ENCODE measurements around the gene DRC7.

The DRC7 gene

GRCh38 chr16:57764341-57765159, 69.9 kb downstream of the DRC7 start:
- DNase-seq (ENCODE audit: extremely low spot score): peak; percentile 93
- ChIA-PET POLR2A (interaction anchor here (1.6 kb wide), 1 partner anchor 28 kb away, joined by 3 read pairs; no protein-coding TSS in a partner anchor), CTCF (no interaction called here)
- TF ChIP-seq HDGF (IDR thresholded peaks at IDR 0.05; ENCODE audit: borderline replicate concordance) (no peak), LEF1 (IDR thresholded peaks at IDR 0.05; ENCODE audit: borderline replicate concordance) (no peak), FOXK2 (IDR thresholded peaks at IDR 0.05) (no peak), PKNOX1 (IDR thresholded peaks at IDR 0.05) (peak; percentile 82), SP1 (IDR thresholded peaks at IDR 0.05) (0 out of 2 replicates have a peak, but pooled peaks have one; percentile 43), FOXA1 (IDR thresholded peaks at IDR 0.05) (no peak)

- no peak for TF ChIP-seq LEF1 (IDR thresholded peaks at IDR 0.05; ENCODE audit: borderline replicate concordance)
- TF ChIP-seq CTBP1 (IDR thresholded peaks at IDR 0.05; ENCODE audit: borderline replicate concordance): no peak
- TF ChIP-seq NFRKB (IDR thresholded peaks at IDR 0.05): no peak
- TF ChIP-seq L3MBTL2 (conservative IDR thresholded peaks at IDR 0.05): no peak
- no peak for TF ChIP-seq ZNF384 (IDR thresholded peaks at IDR 0.05)
- TF ChIP-seq ARNT (IDR thresholded peaks at IDR 0.05): no peak
- no peak for TF ChIP-seq HDGF (IDR thresholded peaks at IDR 0.05; ENCODE audit: borderline replicate concordance)
- no peak for TF ChIP-seq ELF4 (IDR thresholded peaks at IDR 0.05)
- TF ChIP-seq TARDBP (IDR thresholded peaks at IDR 0.05): no peak
- TF ChIP-seq SUZ12 (IDR thresholded peaks at IDR 0.05): no peak
- TF ChIP-seq FOXA1 (IDR thresholded peaks at IDR 0.05): no peak
- no peak for TF ChIP-seq PKNOX1 (IDR thresholded peaks at IDR 0.05)
- DNase-seq (ENCODE audit: extremely low spot score): no peak
- ChIA-PET POLR2A (interaction anchor here (1.6 kb wide), 1 partner anchor 29 kb away, joined by 3 read pairs; no protein-coding TSS in a partner anchor), CTCF (interaction anchor here (1.4 kb wide), 1 partner anchor 30 kb away, joined by 5 read pairs; no protein-coding TSS in a partner anchor)
These were observed 70.6 kb downstream of the DRC7 start for GRCh38 chr16:57765160-57765728.

GRCh38 chr16:57766714-57767348, 72.2 kb downstream of the DRC7 start:
- POLR2A ChIA-PET: interaction anchor here (1.2 to 1.4 kb wide), 2 partner anchors 32 to 234 kb away, joined by 3 to 4 read pairs; partner anchors contain the start of genes USB1 and ZNF319

GRCh38 chr16:57769541-57770145, 75.0 kb downstream of the DRC7 start:
- DNase-seq (ENCODE audit: extremely low spot score): no peak
- ChIA-PET POLR2A (no interaction called here), CTCF (no interaction called here)
- TF ChIP-seq LEF1 (IDR thresholded peaks at IDR 0.05; ENCODE audit: borderline replicate concordance) (no peak), NFRKB (IDR thresholded peaks at IDR 0.05) (no peak), FOXA1 (IDR thresholded peaks at IDR 0.05) (no peak), ELF4 (IDR thresholded peaks at IDR 0.05) (no peak), FOXK2 (IDR thresholded peaks at IDR 0.05) (no peak), TARDBP (IDR thresholded peaks at IDR 0.05) (no peak), HDGF (IDR thresholded peaks at IDR 0.05; ENCODE audit: borderline replicate concordance) (no peak), ZNF384 (IDR thresholded peaks at IDR 0.05) (no peak), CTBP1 (IDR thresholded peaks at IDR 0.05; ENCODE audit: borderline replicate concordance) (no peak), ARNT (IDR thresholded peaks at IDR 0.05) (no peak), SP1 (IDR thresholded peaks at IDR 0.05) (no peak), PKNOX1 (IDR thresholded peaks at IDR 0.05) (no peak), BHLHE40 (IDR thresholded peaks at IDR 0.05; ENCODE audit: borderline replicate concordance) (no peak)

More at GRCh38 chr16:57766714-57767348, 72.2 kb downstream of the DRC7 start:
- TF ChIP-seq LEF1 (IDR thresholded peaks at IDR 0.05; ENCODE audit: borderline replicate concordance): no peak
- TF ChIP-seq NFRKB (IDR thresholded peaks at IDR 0.05): no peak
- no peak for TF ChIP-seq FOXK2 (IDR thresholded peaks at IDR 0.05)
- TF ChIP-seq TARDBP (IDR thresholded peaks at IDR 0.05): no peak
- TF ChIP-seq HDGF (IDR thresholded peaks at IDR 0.05; ENCODE audit: borderline replicate concordance): no peak
- no peak for TF ChIP-seq ZNF384 (IDR thresholded peaks at IDR 0.05)
- no peak for TF ChIP-seq ARNT (IDR thresholded peaks at IDR 0.05)
- TF ChIP-seq CTBP1 (IDR thresholded peaks at IDR 0.05; ENCODE audit: borderline replicate concordance): no peak
- TF ChIP-seq SUZ12 (IDR thresholded peaks at IDR 0.05): no peak
- TF ChIP-seq ELF4 (IDR thresholded peaks at IDR 0.05): no peak
- no peak for TF ChIP-seq PKNOX1 (IDR thresholded peaks at IDR 0.05)
- no peak for TF ChIP-seq BHLHE40 (IDR thresholded peaks at IDR 0.05; ENCODE audit: borderline replicate concordance)
- no peak for TF ChIP-seq SP1 (IDR thresholded peaks at IDR 0.05)
- no peak for TF ChIP-seq FOXA1 (IDR thresholded peaks at IDR 0.05)
- no peak for TF ChIP-seq L3MBTL2 (conservative IDR thresholded peaks at IDR 0.05)
- no peak for TF ChIP-seq FOXM1 (IDR thresholded peaks at IDR 0.05; ENCODE audit: borderline replicate concordance)
- DNase-seq (ENCODE audit: extremely low spot score): no peak
- CTCF ChIA-PET: interaction anchor here (1.4 kb wide), 1 partner anchor 28 kb away, joined by 5 read pairs; no protein-coding TSS in a partner anchor
